ENCODE data around the gene PES1.

DNA sequence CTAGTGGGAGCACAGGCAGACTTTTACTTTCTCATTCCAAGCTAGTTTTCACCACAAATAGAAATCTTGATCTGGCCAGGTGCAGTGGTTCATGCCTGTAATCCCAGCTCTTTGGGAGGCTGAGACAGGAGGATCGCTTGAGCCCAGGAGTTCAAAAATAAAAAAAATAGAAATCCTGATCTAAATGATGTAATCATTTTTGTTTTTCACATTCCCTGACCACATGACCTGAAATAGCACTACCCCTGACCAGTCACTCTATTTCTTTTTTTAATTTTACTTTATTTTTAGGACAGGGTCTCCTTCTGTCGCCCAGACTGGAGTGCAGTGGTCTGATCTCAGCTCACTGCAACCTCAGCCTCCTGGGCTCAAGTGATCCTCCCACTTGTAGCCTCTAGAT lies 13.0 kb upstream of the PES1 start:
- TF ChIP-seq, protein P1, sequence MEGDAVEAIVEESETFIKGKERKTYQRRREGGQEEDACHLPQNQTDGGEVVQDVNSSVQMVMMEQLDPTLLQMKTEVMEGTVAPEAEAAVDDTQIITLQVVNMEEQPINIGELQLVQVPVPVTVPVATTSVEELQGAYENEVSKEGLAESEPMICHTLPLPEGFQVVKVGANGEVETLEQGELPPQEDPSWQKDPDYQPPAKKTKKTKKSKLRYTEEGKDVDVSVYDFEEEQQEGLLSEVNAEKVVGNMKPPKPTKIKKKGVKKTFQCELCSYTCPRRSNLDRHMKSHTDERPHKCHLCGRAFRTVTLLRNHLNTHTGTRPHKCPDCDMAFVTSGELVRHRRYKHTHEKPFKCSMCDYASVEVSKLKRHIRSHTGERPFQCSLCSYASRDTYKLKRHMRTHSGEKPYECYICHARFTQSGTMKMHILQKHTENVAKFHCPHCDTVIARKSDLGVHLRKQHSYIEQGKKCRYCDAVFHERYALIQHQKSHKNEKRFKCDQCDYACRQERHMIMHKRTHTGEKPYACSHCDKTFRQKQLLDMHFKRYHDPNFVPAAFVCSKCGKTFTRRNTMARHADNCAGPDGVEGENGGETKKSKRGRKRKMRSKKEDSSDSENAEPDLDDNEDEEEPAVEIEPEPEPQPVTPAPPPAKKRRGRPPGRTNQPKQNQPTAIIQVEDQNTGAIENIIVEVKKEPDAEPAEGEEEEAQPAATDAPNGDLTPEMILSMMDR (IDR thresholded peaks at IDR 0.05): no peak
- TF ChIP-seq POLR2AphosphoS5 (IDR thresholded peaks at IDR 0.05; ENCODE audit: insufficient read depth in 1 of 2, low read depth in 1 of 2): no peak

All from vagina (tissue), 2 donors.